Brain microvascular endothelial cell (primary cell): ENCODE data around the gene CNOT6.

Source experiments
- DNase-seq: peaks from one replicate; pipeline ENCODE4 v3.0.0-alpha.2; 2020
- H3K27ac ChIP-seq: fragments of 250-450 bp; sonication (Bioruptor Pico); 2 replicates; pipeline ENCODE4 v1.5.1; 2020; ENCODE audit warnings: mild to moderate bottlenecking, moderate library complexity
- H3K27me3 ChIP-seq: fragments of 250-450 bp; sonication (Bioruptor Pico); replicated peaks from 2 replicates; pipeline ENCODE4 v1.5.1; 2020; ENCODE audit warnings: mild to moderate bottlenecking
- H3K36me3 ChIP-seq: fragments of 250-450 bp; sonication (Bioruptor Pico); replicated peaks from 2 replicates; pipeline ENCODE4 v1.5.1; 2020; ENCODE audit warnings: mild to moderate bottlenecking
- H3K4me3 ChIP-seq: 2 replicates; pipeline ENCODE4 v1.5.1; 2011; ENCODE audit warnings: low read depth, mild to moderate bottlenecking, control low read depth, low read length, moderate library complexity
- CTCF ChIP-seq: IDR thresholded peaks from 2 replicates; pipeline ENCODE4 v1.5.1; 2011; ENCODE audit warnings: low read depth, mild to moderate bottlenecking, moderate library complexity, low read length, control low read depth, inconsistent platforms; ENCODE audit errors: missing control alignments
- in situ Hi-C: cut with HindIII; loops from 2 replicates; pipeline ENCODE4 v1.10.0; 2017; ENCODE audit warnings: low sequenced_read_pairs, low pct_ligation_motif_present

CNOT6 gene

GRCh38 chr5:180607861-180608571 lies 113.8 kb downstream of the CNOT6 start:
- DNase-seq: no peak
- Histone ChIP-seq H3K4me3 (no peak overlapping the region), H3K27me3 (no peaks in the 10 kb centered on the region), H3K36me3 (no peaks in the 10 kb centered on the region), H3K27ac (no peak overlapping the region)
- no peak for TF ChIP-seq CTCF
- in situ Hi-C loops: no loop called here

- DNase-seq: no peak
- no peak for TF ChIP-seq CTCF
- in situ Hi-C loops: no loop called here
- H3K36me3 ChIP-seq: no peaks in the 10 kb centered on the region
- H3K4me3 ChIP-seq: no peak overlapping the region
- no peak overlapping the region for H3K27ac ChIP-seq
- no peaks in the 10 kb centered on the region for H3K27me3 ChIP-seq
These were observed 114.6 kb downstream of the CNOT6 start for GRCh38 chr5:180608572-180609310.

GRCh38 chr5:180609386-180609785 lies 115.2 kb downstream of the CNOT6 start:
- no peak for DNase-seq
- in situ Hi-C loops: no loop called here
- no peak for TF ChIP-seq CTCF
- Histone ChIP-seq H3K36me3 (no peaks in the 10 kb centered on the region), H3K27ac (no peak overlapping the region), H3K27me3 (no peaks in the 10 kb centered on the region), H3K4me3 (no peak overlapping the region)

- in situ Hi-C loops: no loop called here
- Histone ChIP-seq H3K27ac (no peak overlapping the region), H3K36me3 (no peaks in the 10 kb centered on the region), H3K27me3 (no peaks in the 10 kb centered on the region), H3K4me3 (no peak overlapping the region)
- TF ChIP-seq CTCF: no peak
- no peak for DNase-seq
These were observed 115.8 kb downstream of the CNOT6 start for GRCh38 chr5:180609817-180610550.

- H3K36me3 ChIP-seq: no peaks in the 10 kb centered on the region
- H3K27ac ChIP-seq: no peak overlapping the region
- H3K27me3 ChIP-seq: no peaks in the 10 kb centered on the region
- in situ Hi-C loops: no loop called here
- no peak for DNase-seq
- TF ChIP-seq CTCF: no peak
- H3K4me3 ChIP-seq: no peak overlapping the region
These were observed 117.1 kb downstream of the CNOT6 start for GRCh38 chr5:180611140-180611850.
